GM18505 (cell line): ENCODE measurements around the gene DKK2.

Experiments
- ATAC-seq: cut with Tn5 transposase; IDR thresholded peaks from one replicate; pipeline ENCODE4 v1.9.1; 2021; ENCODE audit not compliant: unreplicated experiment
- POLR2A ChIP-seq: IDR thresholded peaks from 4 replicates; pipeline ENCODE4 v1.6.1; 2011; ENCODE audit warnings: borderline replicate concordance; ENCODE audit not compliant: insufficient read depth, insufficient read length; ENCODE audit errors: extremely low read depth

DKK2 gene

DNA sequence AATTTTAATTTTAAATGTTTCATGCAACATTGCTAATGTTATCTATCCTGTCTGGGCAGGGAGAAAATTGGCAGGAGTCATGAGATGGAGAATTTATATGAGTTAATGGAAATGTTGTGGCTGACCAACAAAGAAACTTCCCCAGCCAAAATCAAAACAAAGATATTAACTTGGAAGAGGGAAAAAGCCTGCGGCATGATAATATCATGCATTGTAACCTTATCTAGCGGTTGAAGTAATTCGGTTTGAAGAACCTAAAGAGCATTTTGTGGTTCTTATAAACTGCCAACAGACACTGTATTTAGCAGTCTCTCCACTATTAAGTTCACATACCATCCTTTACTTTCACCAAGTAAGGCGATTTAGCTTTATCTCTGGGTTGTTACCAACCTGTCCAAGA, 42.3 kb downstream of the DKK2 start:
- ATAC-seq, result no peak
- no peak for TF ChIP-seq POLR2A

DNA sequence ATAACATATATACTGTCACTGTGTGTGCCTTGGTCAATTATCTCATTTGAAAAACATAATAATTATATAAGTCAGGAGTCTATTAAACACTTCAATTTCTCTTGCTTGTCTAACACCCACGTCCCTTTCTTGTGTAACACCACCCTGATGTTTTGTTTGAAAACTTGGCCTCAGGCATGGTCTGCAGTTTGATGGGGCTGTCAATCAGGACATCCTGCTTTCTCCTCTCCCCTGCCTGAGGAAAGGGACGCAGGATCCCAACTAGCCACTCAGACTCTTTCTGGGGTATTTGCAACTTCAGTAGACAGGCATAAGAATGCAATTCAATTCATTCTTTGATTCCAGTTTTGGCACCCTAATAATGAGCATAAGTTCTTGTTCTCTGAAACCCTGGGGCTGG, 48.8 kb downstream of the DKK2 start:
- ATAC-seq, result no peak
- no peak for TF ChIP-seq POLR2A

DNA sequence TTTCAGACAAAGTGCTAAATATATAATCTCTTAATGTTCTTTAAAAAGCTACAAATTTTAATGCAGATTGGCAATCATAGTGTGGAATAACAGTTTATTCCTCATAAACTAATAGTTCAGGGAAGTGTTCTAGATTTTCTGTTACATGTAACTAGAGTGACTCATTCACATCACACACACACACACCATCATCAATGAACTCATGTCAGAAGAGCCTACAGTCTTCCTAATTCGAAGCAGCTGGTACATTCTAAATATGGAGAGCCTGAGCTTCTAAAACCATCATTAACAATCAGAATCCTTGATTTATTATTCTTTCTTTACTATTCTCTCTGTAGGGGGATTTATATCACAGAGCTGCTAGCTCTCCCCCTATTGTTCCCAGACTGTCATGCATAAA, 49.6 kb downstream of the DKK2 start:
- ATAC-seq, result no peak
- no peak for TF ChIP-seq POLR2A

DNA sequence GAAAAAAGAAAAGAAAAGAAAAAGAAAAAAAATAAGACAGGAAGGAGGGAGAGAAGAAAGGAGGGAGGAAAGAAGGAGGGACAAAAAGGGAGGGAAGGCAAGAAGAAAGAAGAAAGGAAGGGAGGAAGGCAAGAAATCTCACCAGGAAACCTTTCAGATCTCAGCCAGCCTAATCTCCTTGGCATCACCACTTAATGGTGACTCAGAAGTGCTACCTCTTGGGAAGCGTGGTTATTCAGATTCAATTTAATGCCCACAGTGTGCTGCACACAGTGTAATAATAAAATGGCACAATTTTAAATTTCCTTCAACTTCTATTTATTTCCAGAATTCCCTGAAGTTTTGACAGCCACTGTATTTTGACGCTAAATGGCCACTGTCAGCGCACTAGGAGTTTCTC, 50.3 kb downstream of the DKK2 start:
- ATAC-seq, result no peak
- no peak for TF ChIP-seq POLR2A

DNA sequence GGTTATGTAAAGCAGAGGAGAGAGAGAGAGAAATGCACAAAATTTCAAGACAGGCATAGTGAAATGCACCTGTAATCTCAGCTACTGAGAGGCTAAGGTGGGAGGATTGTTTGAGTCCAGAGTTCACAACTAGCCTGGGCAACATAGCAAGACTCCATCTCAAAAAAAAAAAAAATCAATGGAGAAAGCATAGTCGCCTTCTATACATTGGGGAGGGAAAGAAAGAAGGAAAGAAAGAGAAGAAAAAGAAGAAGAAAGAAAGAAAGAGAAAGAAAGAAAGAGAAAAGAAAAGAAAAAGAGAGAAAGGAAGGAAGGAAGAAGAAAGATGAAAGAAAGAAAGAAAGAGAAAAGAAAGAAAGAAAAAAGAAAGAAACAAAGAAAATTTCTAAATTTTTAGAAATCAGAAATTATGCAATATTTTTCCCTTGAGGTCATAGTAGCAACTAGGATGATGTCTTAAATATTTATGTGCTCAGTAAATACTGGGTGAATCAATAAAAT, 53.4 kb downstream of the DKK2 start:
- no peak for ATAC-seq
- TF ChIP-seq POLR2A, result no peak

DNA sequence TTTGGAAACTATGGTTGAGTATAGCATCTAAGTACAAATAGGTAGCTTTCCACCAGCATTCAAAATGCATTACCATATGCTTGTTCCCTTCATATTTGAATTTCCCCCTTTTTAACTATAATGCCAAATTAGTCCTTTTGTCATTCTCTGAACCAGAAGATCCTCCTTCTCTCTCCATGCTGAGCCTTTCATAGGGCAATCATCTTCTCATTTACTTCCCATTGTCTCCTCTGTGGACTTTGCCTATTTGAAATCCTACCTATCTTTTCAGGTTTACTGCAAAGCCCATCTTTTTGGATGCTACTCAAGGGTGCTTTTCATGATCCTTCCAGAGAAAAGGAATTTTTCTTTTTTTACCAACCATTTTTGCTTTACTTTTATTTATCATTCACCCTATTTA, 54.7 kb downstream of the DKK2 start:
- TF ChIP-seq POLR2A, result no peak
- no peak for ATAC-seq

DNA sequence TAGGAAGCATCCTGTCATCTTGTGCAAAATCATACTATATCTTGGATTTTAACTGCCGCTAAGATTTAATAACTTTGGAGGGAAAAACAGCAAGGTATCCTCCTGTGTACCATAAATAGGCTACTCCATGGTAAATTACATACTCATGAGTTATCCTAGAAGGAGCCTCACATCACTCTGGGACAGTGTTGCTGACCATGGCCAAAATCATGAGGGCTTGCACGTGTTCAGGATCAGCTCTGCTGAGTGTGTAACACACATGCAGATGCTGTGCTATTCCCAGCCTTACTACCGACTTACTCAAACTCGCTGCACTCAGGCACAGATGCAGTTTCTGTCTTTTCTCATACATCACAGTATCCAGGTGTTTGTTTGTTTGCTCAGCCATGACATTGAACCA, 56.6 kb downstream of the DKK2 start:
- ATAC-seq, result no peak
- TF ChIP-seq POLR2A, result no peak

DNA sequence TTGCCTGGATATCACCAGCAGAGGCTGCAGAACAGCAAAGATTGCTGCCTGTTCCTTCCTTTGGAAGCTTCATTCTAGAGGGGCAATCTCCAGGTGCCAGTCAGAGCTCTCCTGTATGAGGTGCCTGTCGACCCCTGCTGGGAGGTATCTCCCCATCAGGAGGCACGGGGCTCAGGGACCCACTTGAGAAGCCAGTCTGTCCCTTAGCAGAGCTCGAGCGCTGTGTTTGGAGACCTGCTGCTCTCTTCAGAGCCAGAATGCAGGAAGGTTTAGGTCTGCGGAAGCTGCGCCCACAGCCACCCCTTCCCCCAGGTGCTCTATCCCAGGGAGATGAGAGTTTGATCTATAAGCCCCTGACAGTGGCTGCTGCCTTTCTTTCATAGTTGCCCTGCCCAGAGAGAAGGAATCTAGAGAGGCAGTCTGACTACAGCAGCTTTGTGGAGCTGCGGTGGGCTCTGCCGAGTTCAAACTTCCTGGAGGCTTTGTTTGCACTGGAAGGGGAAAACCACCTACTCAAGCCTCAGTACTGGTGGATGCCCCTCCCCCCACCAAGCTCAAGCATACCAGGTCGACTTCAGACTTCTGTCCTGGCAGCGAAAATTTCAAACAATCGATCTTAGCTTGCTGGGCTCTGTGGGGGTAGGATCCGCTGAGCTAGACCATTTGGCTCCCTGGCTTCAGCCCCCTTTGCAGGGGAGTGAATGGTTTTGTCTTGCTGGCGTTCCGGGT, 57.9 kb downstream of the DKK2 start:
- ATAC-seq, result no peak
- TF ChIP-seq POLR2A, result no peak

DNA sequence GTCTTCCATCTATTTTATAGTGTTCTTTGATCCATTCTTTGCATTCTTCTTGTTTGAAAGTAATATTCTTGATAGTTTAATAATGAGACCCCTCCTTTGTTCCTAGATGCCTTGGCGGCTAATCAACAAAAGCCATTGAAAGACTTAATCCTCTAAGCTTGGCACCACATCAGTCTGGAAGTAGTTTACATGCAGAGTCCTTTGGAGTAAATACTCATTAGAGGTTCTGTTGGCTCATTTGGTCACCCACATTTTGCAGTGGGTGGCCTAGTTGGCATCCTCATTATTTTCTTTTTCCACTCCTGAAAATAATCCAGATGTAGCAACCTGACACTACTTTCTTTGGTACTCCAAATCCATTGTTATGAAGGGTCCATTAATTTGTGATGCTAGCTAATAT, 64.5 kb downstream of the DKK2 start:
- ATAC-seq, result no peak
- no peak for TF ChIP-seq POLR2A

DNA sequence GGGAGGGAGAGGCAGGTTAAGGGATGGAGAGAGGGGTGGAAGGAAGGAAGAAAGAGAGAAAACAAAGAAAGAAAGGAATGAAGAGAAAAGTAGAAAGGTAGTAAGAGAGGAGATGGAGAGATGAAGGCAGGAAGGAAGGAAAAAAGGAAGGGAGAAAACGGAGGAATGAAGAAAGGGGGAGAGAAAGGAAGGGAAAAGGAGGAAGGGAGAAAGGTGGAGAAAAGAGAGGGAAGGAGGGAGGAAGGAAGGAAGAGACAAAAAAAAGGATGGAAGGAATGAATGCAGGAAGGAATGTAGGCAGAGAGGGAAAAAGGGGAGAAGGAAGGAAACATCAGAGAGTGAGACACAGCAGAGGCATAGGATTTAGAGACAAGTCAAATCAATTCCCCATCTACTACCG, 68.2 kb downstream of the DKK2 start:
- no peak for TF ChIP-seq POLR2A

DNA sequence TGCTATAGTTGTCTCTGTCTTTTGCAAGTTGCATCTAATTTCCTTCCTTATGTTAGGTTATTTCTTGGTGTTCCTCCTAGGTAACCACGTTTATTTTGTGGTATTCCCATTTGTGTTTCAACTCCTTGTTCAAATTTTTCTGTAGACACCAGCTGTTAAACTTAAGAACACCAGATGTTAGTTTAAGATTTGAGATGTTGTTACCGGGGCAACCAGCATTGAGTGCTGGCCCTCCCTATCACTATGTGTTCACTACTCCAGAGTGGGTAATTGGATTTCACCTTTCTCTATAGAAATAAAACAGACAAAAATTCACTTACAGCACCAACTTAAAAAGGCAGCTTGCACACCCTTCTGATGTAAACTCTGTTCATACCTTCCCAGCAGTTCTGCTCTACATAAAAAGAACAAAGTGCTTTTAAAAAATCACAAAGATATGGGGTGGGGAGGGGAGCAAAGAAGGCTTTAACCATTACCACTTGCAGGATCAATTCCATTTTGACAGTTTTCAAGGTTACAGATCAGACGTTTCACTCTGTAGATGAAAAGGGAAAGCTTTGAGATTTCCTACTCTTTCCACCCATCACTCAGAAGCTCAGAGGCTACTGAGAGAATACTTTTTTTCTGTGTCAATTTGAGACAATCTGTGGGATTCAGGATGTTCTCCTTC, 82.9 kb downstream of the DKK2 start:
- no peak for ATAC-seq
- TF ChIP-seq POLR2A, result no peak

More for the DNA sequence above, 68.2 kb downstream of the DKK2 start:
- ATAC-seq, result no peak

DNA sequence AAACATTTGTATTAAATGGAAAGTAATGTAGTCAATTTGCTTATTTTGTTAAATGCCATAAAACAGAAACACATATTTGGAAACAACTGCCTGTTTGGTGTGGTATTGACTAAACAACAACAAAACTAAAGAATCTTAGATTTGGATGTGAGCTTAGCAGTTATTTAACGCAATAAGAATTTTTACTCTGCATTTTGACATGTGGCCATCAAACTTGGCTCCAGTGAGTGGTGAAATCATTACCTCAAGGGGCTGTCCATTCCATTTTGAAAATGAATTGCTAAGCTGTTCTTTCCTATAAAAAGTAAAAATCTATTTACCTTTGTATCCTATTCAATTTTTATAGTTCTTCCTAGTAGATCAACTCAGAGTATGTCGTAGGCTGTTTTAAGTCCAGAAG, 84.2 kb downstream of the DKK2 start:
- TF ChIP-seq POLR2A, result no peak
- ATAC-seq, result no peak

DNA sequence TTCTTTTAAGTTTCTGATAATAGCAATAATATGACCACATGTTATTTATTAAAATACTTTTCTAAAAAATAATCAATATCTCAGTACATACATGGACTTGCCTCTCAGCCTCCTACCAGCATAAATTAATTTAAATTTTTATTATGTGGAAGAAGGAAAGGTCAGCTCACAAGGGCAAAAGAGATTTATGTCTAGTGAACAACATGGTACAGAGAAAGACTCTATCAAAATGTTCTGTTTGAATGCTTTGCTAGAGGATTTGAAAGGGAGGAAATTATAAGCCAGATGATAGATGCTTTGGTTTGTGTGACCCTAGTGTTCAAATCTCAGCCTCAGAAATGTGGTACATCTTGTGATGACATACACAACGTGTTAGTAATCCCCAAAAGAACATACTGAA, 94.3 kb downstream of the DKK2 start:
- no peak for ATAC-seq
- no peak for TF ChIP-seq POLR2A

DNA sequence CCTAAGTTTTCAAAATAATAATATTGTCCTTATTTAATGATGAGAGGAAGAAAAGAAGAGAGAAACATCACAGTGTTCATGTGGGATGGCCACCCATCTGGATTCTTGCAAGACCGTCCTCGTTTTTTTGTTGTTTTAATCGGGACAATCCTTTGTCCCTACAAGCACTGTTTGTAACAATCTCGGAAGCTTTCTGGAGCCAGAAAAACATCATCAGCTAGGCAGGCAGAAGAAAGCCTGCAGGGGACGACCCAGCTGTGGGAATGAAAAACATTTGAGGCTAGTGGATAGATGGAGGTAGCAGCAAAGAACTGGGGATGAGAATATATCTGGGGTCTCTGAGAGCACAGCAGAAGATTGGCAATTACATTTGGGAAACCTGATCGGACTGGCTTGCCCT, 105.6 kb downstream of the DKK2 start:
- no peak for TF ChIP-seq POLR2A

DNA sequence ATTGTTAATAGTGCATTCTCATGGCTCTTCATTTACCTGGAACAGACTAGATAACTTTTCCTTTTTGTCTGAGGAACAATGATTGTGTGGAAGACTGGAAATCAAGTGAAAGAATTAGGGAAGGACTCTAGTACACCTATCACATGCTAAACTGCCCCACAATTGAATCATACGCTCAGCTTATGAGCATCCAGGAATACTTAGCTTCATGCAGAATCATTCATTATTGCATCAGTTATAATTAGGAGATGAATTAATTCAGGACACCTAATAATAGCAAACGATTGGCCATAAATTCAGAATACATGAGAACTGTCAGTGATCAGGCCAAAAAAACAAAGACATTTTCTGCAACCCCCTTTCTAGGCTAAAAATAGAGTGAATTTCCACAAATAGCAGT, 106.9 kb downstream of the DKK2 start:
- no peak for TF ChIP-seq POLR2A
- ATAC-seq, result no peak

More for the DNA sequence above, 105.6 kb downstream of the DKK2 start:
- ATAC-seq, result no peak

DNA sequence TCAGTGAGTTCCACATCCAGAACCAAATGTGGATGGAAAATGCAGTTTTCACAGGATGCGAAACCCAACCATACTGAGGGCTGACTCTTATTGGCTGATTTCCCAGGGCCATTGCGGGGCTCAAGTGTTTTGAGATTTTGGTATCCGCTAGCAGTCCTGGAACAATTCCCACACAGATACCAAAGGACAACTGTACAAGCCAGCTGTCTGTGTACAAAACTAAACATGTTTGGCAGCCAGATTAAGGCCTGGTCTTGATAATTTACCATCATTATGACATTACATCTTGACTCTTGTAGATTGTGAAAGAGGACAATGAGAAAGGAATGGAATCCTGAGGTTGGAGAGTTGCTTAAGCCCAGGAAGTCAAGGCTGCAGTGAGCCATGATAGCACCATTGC, 121.9 kb downstream of the DKK2 start:
- ATAC-seq, result no peak
- no peak for TF ChIP-seq POLR2A
